ENCODE data around the gene SIGLEC12.
"Not testable (repeated sequence)": the region's sequence is repeated elsewhere in the genome, so short reads cannot be mapped to it uniquely, and the experiment has no call there.

The SIGLEC12 gene

GRCh38 chr19:51457351-51458013, 44.1 kb downstream of the SIGLEC12 start:
- no peak for DNase-seq

- no peak for DNase-seq
Measured at GRCh38 chr19:51456541-51457290, 44.9 kb downstream of the SIGLEC12 start.

- no peak for DNase-seq
Measured at GRCh38 chr19:51450730-51451307, 50.8 kb downstream of the SIGLEC12 start.

GRCh38 chr19:51448411-51449016, 53.1 kb downstream of the SIGLEC12 start:
- DNase-seq = no peak

- no peak for DNase-seq
Measured at GRCh38 chr19:51448011-51448410, 53.6 kb downstream of the SIGLEC12 start.

- DNase-seq = not testable (repeated sequence)
Measured at GRCh38 chr19:51447510-51447909, 54.1 kb downstream of the SIGLEC12 start.

- no peak for DNase-seq
Measured at GRCh38 chr19:51441410-51442390, 59.9 kb downstream of the SIGLEC12 start.
